ENCODE results near the gene ATE1.
"Not testable (repeated sequence)": the region's sequence is repeated elsewhere in the genome, so short reads cannot be mapped to it uniquely, and the experiment has no call there.

The ATE1 gene

GRCh38 chr10:121952226-121952625, 24.4 kb upstream of the ATE1 start:
- H3K27me3 ChIP-seq (ENCODE audit: control insufficient read depth, insufficient read depth, low read length) = no peaks in the 10 kb centered on the region
- no peak overlapping the region for H3K27ac ChIP-seq (ENCODE audit: low read depth, low read length)
- no peak overlapping the region for H3K4me3 ChIP-seq (ENCODE audit: low read depth, low read length)
- peaks cover 17% of the 10 kb centered on the region for H3K36me3 ChIP-seq (ENCODE audit: control insufficient read depth, insufficient read depth, low read length)
- peaks cover 4% of the 10 kb centered on the region; the same call in 1 of the 2 replicates for H3K4me1 ChIP-seq (ENCODE audit: control insufficient read depth, insufficient read depth, low read length)
- H3K9ac ChIP-seq (ENCODE audit: low read length) = no peak overlapping the region
- no peaks in the 10 kb centered on the region for H3K9me3 ChIP-seq (ENCODE audit: control insufficient read depth, insufficient read depth, low read depth, low read length)

- no peaks in the 10 kb centered on the region for H3K9me3 ChIP-seq (ENCODE audit: control insufficient read depth, insufficient read depth, low read depth, low read length)
- no peaks in the 10 kb centered on the region for H3K27me3 ChIP-seq (ENCODE audit: control insufficient read depth, insufficient read depth, low read length)
- no peak overlapping the region for H3K4me3 ChIP-seq (ENCODE audit: low read depth, low read length)
- no peaks in the 10 kb centered on the region for H3K36me3 ChIP-seq (ENCODE audit: control insufficient read depth, insufficient read depth, low read length)
- H3K27ac ChIP-seq (ENCODE audit: low read depth, low read length) = no peak overlapping the region
- peaks cover 4% of the 10 kb centered on the region; the same call in 1 of the 2 replicates for H3K4me1 ChIP-seq (ENCODE audit: control insufficient read depth, insufficient read depth, low read length)
- no peak overlapping the region for H3K9ac ChIP-seq (ENCODE audit: low read length)
These were observed 21.6 kb upstream of the ATE1 start for GRCh38 chr10:121949451-121949850.

GRCh38 chr10:121949049-121949448, 21.2 kb upstream of the ATE1 start:
- no peak overlapping the region for H3K27ac ChIP-seq (ENCODE audit: low read depth, low read length)
- H3K9me3 ChIP-seq (ENCODE audit: control insufficient read depth, insufficient read depth, low read depth, low read length) = no peaks in the 10 kb centered on the region
- peaks cover 4% of the 10 kb centered on the region; the same call in 1 of the 2 replicates for H3K4me1 ChIP-seq (ENCODE audit: control insufficient read depth, insufficient read depth, low read length)
- no peaks in the 10 kb centered on the region for H3K36me3 ChIP-seq (ENCODE audit: control insufficient read depth, insufficient read depth, low read length)
- no peak overlapping the region for H3K4me3 ChIP-seq (ENCODE audit: low read depth, low read length)
- no peaks in the 10 kb centered on the region for H3K27me3 ChIP-seq (ENCODE audit: control insufficient read depth, insufficient read depth, low read length)
- H3K9ac ChIP-seq (ENCODE audit: low read length) = no peak overlapping the region

DNA sequence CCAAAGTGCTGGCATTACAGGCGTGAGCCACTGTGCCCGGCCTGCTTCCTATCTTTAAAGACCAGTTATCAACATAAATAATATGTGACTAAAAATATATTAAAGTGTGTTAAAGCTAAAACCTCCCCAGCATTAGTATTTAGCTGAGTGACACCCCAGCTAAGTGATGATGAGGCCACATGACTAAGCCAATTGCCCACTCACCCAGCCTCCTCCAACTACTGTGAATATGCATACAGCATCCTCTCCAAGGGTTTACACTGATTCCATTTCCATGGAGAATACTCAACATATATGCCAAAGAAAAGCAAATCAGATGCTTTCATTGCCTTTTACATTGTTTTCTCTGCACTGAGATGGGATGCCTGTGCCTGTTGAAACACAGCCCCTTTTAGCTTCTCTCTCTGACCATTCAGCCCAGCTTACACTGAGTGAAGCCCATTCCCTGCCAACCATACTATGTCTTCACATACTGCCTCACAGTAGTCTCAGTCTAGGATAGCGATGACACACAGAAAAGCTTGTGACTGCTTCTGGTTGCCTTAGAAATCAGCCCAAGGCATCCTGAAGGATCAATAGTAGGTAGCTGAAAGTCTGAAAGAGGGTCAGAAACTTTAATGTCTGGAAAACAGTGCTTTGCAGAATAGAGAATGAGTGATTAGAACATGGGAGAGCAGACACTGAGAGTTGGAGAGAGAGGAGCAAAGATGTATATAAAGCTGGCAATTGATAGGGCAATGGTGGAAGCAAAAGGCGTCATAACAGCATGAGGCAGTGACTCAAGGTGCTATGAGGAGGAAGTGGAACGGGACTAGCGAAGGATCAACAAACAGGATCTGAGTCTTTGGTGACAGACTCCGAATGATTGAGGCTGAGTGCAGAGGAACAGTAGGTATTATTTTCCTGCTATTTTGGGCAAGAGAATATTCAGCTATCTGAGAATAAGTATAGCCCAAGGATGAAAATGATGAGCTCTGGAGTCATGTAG, 19.8 kb upstream of the ATE1 start:
- no peak overlapping the region for H3K27ac ChIP-seq (ENCODE audit: low read depth, low read length)
- no peak overlapping the region for H3K9ac ChIP-seq (ENCODE audit: low read length)
- H3K4me1 ChIP-seq (ENCODE audit: control insufficient read depth, insufficient read depth, low read length) = peaks cover 4% of the 10 kb centered on the region; the same call in 1 of the 2 replicates
- no peaks in the 10 kb centered on the region for H3K36me3 ChIP-seq (ENCODE audit: control insufficient read depth, insufficient read depth, low read length)
- H3K27me3 ChIP-seq (ENCODE audit: control insufficient read depth, insufficient read depth, low read length) = no peaks in the 10 kb centered on the region
- no peaks in the 10 kb centered on the region for H3K9me3 ChIP-seq (ENCODE audit: control insufficient read depth, insufficient read depth, low read depth, low read length)
- no peak overlapping the region for H3K4me3 ChIP-seq (ENCODE audit: low read depth, low read length)

DNA sequence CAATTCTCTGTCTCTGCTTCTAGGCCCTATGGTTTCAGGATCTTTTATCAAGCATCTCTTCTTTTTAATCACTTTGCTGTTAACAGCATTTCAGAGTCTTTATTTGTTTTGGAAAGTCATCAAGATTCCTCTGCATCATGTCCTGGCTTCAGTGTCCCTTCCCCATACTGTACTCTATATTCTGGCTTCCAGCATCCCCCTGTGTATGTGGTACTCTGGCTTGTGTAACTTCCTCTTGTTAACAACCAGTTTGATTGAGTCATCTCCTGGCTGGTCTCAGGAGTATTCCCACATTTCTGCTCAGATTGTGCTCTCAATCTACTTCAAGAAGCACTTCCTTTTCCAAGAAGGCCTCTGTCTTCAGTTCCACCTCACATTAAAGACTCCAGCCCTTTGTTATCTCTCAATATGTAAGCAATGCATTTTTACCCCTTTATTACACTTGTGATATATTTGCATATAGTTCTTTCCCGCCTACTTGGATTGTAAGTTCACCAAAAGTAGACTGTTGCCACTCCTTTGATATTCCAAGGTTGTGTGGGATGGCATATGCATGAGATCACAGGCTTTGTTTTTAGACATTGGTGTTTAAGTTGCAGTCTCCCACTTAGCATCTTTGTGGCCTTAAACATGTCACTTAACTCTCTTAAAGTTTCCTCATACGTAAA, 15.1 kb upstream of the ATE1 start:
- Histone ChIP-seq H3K4me3 (ENCODE audit: low read depth, low read length) (no peak overlapping the region), H3K9ac (ENCODE audit: low read length) (no peak overlapping the region), H3K27me3 (ENCODE audit: control insufficient read depth, insufficient read depth, low read length) (no peaks in the 10 kb centered on the region), H3K4me1 (ENCODE audit: control insufficient read depth, insufficient read depth, low read length) (peaks cover under 1% of the 10 kb centered on the region; the same call in 1 of the 2 replicates), H3K36me3 (ENCODE audit: control insufficient read depth, insufficient read depth, low read length) (no peaks in the 10 kb centered on the region), H3K27ac (ENCODE audit: low read depth, low read length) (no peak overlapping the region), H3K9me3 (ENCODE audit: control insufficient read depth, insufficient read depth, low read depth, low read length) (peaks cover 3% of the 10 kb centered on the region; the same call in 1 of the 2 replicates)

GRCh38 chr10:121941532-121941931, 13.7 kb upstream of the ATE1 start:
- peaks cover 3% of the 10 kb centered on the region; the same call in 1 of the 2 replicates for H3K9me3 ChIP-seq (ENCODE audit: control insufficient read depth, insufficient read depth, low read depth, low read length)
- H3K27me3 ChIP-seq (ENCODE audit: control insufficient read depth, insufficient read depth, low read length) = no peaks in the 10 kb centered on the region
- H3K4me1 ChIP-seq (ENCODE audit: control insufficient read depth, insufficient read depth, low read length) = no peaks in the 10 kb centered on the region
- H3K27ac ChIP-seq (ENCODE audit: low read depth, low read length) = no peak overlapping the region
- H3K4me3 ChIP-seq (ENCODE audit: low read depth, low read length) = no peak overlapping the region
- H3K9ac ChIP-seq (ENCODE audit: low read length) = no peak overlapping the region
- H3K36me3 ChIP-seq (ENCODE audit: control insufficient read depth, insufficient read depth, low read length) = no peaks in the 10 kb centered on the region

- Histone ChIP-seq H3K27me3 (ENCODE audit: control insufficient read depth, insufficient read depth, low read length) (no peaks in the 10 kb centered on the region), H3K27ac (ENCODE audit: low read depth, low read length) (no peak overlapping the region), H3K36me3 (ENCODE audit: control insufficient read depth, insufficient read depth, low read length) (no peaks in the 10 kb centered on the region), H3K4me1 (ENCODE audit: control insufficient read depth, insufficient read depth, low read length) (no peaks in the 10 kb centered on the region), H3K9me3 (ENCODE audit: control insufficient read depth, insufficient read depth, low read depth, low read length) (no peaks in the 10 kb centered on the region; the same call in 1 of the 2 replicates), H3K4me3 (ENCODE audit: low read depth, low read length) (no peak overlapping the region), H3K9ac (ENCODE audit: low read length) (no peak overlapping the region)
These were observed 8.5 kb upstream of the ATE1 start for GRCh38 chr10:121936295-121936694.

- Histone ChIP-seq H3K36me3 (ENCODE audit: control insufficient read depth, insufficient read depth, low read length) (no peaks in the 10 kb centered on the region), H3K27me3 (ENCODE audit: control insufficient read depth, insufficient read depth, low read length) (no peaks in the 10 kb centered on the region), H3K9ac (ENCODE audit: low read length) (no peak overlapping the region), H3K4me1 (ENCODE audit: control insufficient read depth, insufficient read depth, low read length) (no peaks in the 10 kb centered on the region), H3K4me3 (ENCODE audit: low read depth, low read length) (no peak overlapping the region), H3K27ac (ENCODE audit: low read depth, low read length) (no peak overlapping the region), H3K9me3 (ENCODE audit: control insufficient read depth, insufficient read depth, low read depth, low read length) (no peaks in the 10 kb centered on the region)
These were observed 7.9 kb upstream of the ATE1 start for GRCh38 chr10:121935702-121936101.

- H3K36me3 ChIP-seq (ENCODE audit: control insufficient read depth, insufficient read depth, low read length); H3K9ac ChIP-seq (ENCODE audit: low read length); H3K4me1 ChIP-seq (ENCODE audit: control insufficient read depth, insufficient read depth, low read length); H3K9me3 ChIP-seq (ENCODE audit: control insufficient read depth, insufficient read depth, low read depth, low read length); H3K27ac ChIP-seq (ENCODE audit: low read depth, low read length); H3K4me3 ChIP-seq (ENCODE audit: low read depth, low read length); H3K27me3 ChIP-seq (ENCODE audit: control insufficient read depth, insufficient read depth, low read length): not testable (repeated sequence)
These were observed 2.6 kb upstream of the ATE1 start for GRCh38 chr10:121930268-121931085.

- not testable (repeated sequence) for H3K4me1 ChIP-seq (ENCODE audit: control insufficient read depth, insufficient read depth, low read length); H3K27me3 ChIP-seq (ENCODE audit: control insufficient read depth, insufficient read depth, low read length); H3K9ac ChIP-seq (ENCODE audit: low read length); H3K27ac ChIP-seq (ENCODE audit: low read depth, low read length); H3K9me3 ChIP-seq (ENCODE audit: control insufficient read depth, insufficient read depth, low read depth, low read length); H3K4me3 ChIP-seq (ENCODE audit: low read depth, low read length); H3K36me3 ChIP-seq (ENCODE audit: control insufficient read depth, insufficient read depth, low read length)
These were observed 1.9 kb upstream of the ATE1 start for GRCh38 chr10:121929585-121930267.

All from HUES6 (cell line).